DOHH2 (cell line): Measurements from ENCODE around the gene SH3BP5.

ENCODE experiments used
- H3F3A ChIP-seq: fragments of 200-600 bp; sonication (generic), shearing (Covaris generic); 2 replicates; pipeline ENCODE4 v1.6.0; 2016; ENCODE audit warnings: antibody characterized with exemption, mild to moderate bottlenecking; ENCODE audit not compliant: control insufficient read depth, insufficient read depth
- H3K27ac ChIP-seq: fragments of 200-600 bp; sonication (generic); 2 replicates; pipeline ENCODE4 v1.5.1; 2014; ENCODE audit warnings: low read depth, mild to moderate bottlenecking, low read length, moderate library complexity
- H3K27me3 ChIP-seq: fragments of 200-600 bp; sonication (generic); 2 replicates; pipeline ENCODE4 v1.6.1; 2014; ENCODE audit warnings: mild to moderate bottlenecking, low read length, mixed read lengths; ENCODE audit not compliant: control insufficient read depth
- H3K36me3 ChIP-seq: fragments of 200-600 bp; sonication (generic); 2 replicates; pipeline ENCODE4 v1.6.1; 2014; ENCODE audit warnings: mild to moderate bottlenecking, low read length, moderate library complexity, mixed read lengths; ENCODE audit not compliant: control insufficient read depth
- H3K4me1 ChIP-seq: fragments of 200-600 bp; sonication (generic); 2 replicates; pipeline ENCODE4 v1.6.1; 2014; ENCODE audit warnings: mild to moderate bottlenecking, low read length, mixed read lengths; ENCODE audit not compliant: control insufficient read depth
- H3K4me2 ChIP-seq: fragments of 200-600 bp; sonication (generic); 2 replicates; pipeline ENCODE4 v1.6.0; 2014; ENCODE audit warnings: mild to moderate bottlenecking, low read length, moderate library complexity
- H3K4me3 ChIP-seq: fragments of 200-600 bp; sonication (generic); 2 replicates; pipeline ENCODE4 v1.5.1; 2014; ENCODE audit warnings: mild to moderate bottlenecking, low read length, mixed read lengths
- H3K79me2 ChIP-seq: fragments of 200-600 bp; sonication (generic); 2 replicates; pipeline ENCODE4 v1.6.1; 2014; ENCODE audit warnings: mild to moderate bottlenecking, low read length, mixed read lengths; ENCODE audit not compliant: control insufficient read depth
- H3K9me2 ChIP-seq: fragments of 200-600 bp; sonication (generic); replicated peaks from 2 replicates; pipeline ENCODE4 v1.6.1; 2014; ENCODE audit warnings: mild to moderate bottlenecking, low read length, mixed read lengths; ENCODE audit not compliant: control insufficient read depth
- H3K9me3 ChIP-seq: fragments of 200-600 bp; sonication (generic); 2 replicates; pipeline ENCODE4 v1.6.1; 2014; ENCODE audit warnings: antibody characterized with exemption, low read length, mixed read lengths; ENCODE audit not compliant: control insufficient read depth, insufficient read depth
- H4K20me1 ChIP-seq: fragments of 200-600 bp; sonication (generic); 2 replicates; pipeline ENCODE4 v1.6.0; 2014; ENCODE audit warnings: low read depth, mild to moderate bottlenecking, antibody characterized with exemption, low read length, moderate library complexity; ENCODE audit not compliant: control insufficient read depth, insufficient read depth
- CTCF ChIP-seq: fragments of 200-600 bp; sonication (generic); IDR thresholded peaks from one replicate; pipeline ENCODE4 v1.5.1; 2014; ENCODE audit warnings: antibody characterized with exemption, mild to moderate bottlenecking, low read depth, low read length; ENCODE audit not compliant: poor library complexity, severe bottlenecking
- EZH2phosphoT487 ChIP-seq: fragments of 200-600 bp; sonication (generic); IDR thresholded peaks from 2 replicates; pipeline ENCODE4 v1.6.1; 2017; ENCODE audit warnings: borderline replicate concordance, mild to moderate bottlenecking, antibody characterized with exemption, low read length, moderate library complexity, mixed read lengths

Gene SH3BP5

GRCh38 chr3:15323063-15323462, 9.3 kb downstream of the SH3BP5 start:
- Histone ChIP-seq H3K4me3 (no peak overlapping the region), H3F3A (no peaks in the 10 kb centered on the region), H3K4me1 (peaks cover 24% of the 10 kb centered on the region), H3K9me2 (no peaks in the 10 kb centered on the region), H3K9me3 (no peaks in the 10 kb centered on the region), H4K20me1 (no peaks in the 10 kb centered on the region), H3K27me3 (no peaks in the 10 kb centered on the region), H3K27ac (no peak overlapping the region), H3K4me2 (no peak overlapping the region), H3K36me3 (peaks cover 23% of the 10 kb centered on the region), H3K79me2 (peaks cover 90% of the 10 kb centered on the region)
- TF ChIP-seq CTCF (no peak), EZH2phosphoT487 (no peak)

GRCh38 chr3:15321349-15321748, 11.0 kb downstream of the SH3BP5 start:
- no peaks in the 10 kb centered on the region for H3K9me2 ChIP-seq
- H3K79me2 ChIP-seq: peaks cover 91% of the 10 kb centered on the region
- no peak for TF ChIP-seq EZH2phosphoT487
- TF ChIP-seq CTCF: no peak
- no peaks in the 10 kb centered on the region for H4K20me1 ChIP-seq
- peaks cover 9% of the 10 kb centered on the region for H3K36me3 ChIP-seq
- no peaks in the 10 kb centered on the region for H3K9me3 ChIP-seq
- H3K4me1 ChIP-seq: peaks cover 17% of the 10 kb centered on the region
- no peak overlapping the region for H3K27ac ChIP-seq
- H3K4me3 ChIP-seq: no peak overlapping the region
- no peaks in the 10 kb centered on the region for H3K27me3 ChIP-seq
- H3F3A ChIP-seq: no peaks in the 10 kb centered on the region
- H3K4me2 ChIP-seq: no peak overlapping the region

DNA sequence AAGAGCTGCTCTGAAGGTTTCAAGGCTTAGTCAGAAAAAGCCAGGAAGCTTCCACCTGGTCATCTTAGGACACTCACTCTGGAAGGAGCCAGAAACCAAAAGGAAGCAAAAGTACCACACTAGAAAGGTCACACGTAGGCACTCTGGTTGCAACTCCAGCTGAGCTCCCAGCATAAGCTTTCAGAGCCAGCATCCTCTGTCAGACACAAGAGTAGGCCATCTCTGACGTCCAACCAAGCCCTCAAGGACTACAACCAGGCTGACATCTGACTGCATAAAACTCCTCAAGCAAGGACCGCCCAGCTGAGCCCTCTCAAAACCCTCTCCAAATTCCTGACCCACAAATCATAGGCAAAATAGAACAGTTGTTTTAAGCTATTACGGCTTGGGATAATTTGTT, 12.8 kb downstream of the SH3BP5 start:
- Histone ChIP-seq H3K4me3 (no peak overlapping the region), H3K36me3 (peaks cover 4% of the 10 kb centered on the region), H3K27ac (no peak overlapping the region), H3K4me1 (peaks cover 17% of the 10 kb centered on the region), H4K20me1 (peaks cover 3% of the 10 kb centered on the region; the same call in 1 of the 2 replicates), H3K4me2 (no peak overlapping the region), H3K27me3 (no peaks in the 10 kb centered on the region), H3K9me2 (no peaks in the 10 kb centered on the region), H3K79me2 (peaks cover 89% of the 10 kb centered on the region), H3F3A (no peaks in the 10 kb centered on the region), H3K9me3 (no peaks in the 10 kb centered on the region)
- TF ChIP-seq CTCF (no peak), EZH2phosphoT487 (no peak)
